ENCODE data around the gene ITPK1.
"Not testable (repeated sequence)": the region's sequence is repeated elsewhere in the genome, so short reads cannot be mapped to it uniquely, and the experiment has no call there.

The ITPK1 gene

DNA sequence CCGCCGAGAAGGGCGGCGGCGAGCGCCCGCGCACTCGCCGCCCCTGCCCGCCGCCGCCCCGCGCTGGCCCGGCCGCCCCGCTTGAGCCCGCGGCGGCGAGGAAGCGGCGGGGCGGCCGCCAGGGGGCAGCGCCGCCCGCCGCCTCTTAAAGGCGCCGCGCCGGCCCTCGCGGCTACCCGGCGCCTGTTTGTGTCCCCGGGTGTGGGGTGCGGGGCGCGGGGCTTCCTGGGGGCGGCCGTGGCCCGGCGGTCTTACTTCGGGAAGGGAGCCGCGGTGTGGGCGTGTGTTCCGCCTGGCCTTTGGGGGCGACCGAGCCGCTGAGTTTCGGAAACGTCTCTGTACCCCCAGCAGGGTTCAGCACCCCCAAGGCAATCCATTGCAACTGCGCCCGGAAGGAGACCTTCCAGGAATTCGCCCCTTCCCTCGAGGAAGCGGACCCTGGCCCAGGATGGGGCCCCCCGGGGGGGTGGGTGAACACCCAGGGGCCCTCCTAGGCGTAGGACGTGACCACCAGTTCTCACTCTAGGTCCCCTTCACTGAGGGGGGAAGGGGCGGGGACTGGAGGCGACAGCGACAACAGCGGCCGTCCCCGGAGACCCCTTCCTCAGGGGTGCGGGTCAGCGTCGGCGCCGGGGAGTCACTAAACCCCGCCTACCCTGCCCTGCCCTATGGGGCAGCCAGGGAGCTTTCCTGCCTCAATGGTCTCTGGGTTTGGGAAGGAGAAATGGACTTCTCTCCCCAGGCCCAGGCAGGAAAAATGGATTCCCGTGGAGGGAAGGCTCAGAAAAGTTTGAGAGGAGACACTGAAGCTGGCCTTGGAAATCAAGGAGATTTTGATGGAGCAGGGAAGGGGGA lies at the start of gene ITPK1:
TSS of gene ITPK1 (minus strand) at position 105 of the 855 bp plus-strand sequence. CDS start 762 bp downstream, outside the sequence.
- DNase-seq, result peak; percentile 68

DNA sequence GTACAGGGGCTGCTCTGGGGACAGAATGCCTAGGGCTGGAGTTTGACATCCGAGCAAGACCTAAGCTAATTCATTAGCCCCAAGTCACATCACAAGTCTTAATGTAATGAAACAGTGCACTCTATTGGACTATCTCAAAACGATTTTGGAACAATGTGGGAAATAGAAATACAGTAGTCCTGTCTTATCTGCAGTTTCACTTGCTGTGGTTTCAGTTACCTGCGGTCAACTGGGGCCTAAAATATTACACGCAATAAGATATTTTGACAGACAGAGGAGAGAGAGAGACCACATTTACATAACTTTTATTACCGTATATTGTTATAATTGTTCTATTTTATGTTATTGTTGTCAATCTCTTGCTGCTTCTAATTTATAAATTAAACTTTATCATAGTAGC lies 47.8 kb upstream of the ITPK1 start:
- no peak for DNase-seq

DNA sequence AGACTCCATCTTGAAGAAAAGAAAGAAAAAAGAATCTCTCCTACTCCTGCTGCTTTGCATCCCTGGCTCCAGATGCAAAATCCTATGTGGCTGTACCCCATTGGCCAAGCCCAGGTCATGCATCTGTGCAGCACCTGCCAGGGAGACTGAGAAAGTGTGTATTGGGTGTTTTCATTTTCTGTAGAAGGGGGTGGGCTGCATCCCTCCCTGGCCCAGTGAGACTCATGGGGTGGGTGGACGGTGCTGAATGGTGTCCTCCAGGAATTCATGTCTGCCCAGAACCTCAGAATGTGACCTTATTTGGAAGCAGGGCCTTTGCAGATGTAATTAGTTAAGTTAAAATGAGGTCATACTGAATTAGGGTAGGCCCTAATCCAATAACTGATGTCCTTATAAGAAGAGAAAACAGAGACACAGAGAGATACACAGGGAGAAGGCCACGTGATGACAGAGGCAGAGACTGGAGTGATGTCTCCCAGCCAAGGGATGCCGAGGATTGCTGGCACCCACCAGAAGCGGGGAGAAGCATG lies 45.8 kb upstream of the ITPK1 start:
- no peak for DNase-seq

DNA sequence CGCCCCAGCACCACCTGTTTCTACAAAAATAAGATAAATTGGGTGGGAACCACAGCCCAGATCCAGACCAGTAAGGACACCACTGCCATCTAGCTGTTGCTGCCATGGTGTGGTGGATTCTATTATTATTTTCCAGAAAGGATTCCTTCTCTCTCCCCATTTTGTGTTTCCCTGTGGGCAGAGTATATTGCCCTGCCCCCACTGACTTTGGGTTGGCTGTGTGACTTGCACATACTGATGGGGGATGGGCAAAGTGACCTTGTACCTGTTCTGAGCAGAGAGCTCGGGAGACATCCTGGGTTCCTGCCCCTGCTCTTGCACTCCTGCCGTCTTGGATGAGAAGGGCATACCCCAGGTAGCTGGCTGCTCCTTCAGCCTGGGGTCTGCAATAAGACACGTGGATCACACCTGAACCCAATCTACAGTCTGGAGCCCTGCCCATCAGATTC lies 44.7 kb upstream of the ITPK1 start:
- no peak for DNase-seq

DNA sequence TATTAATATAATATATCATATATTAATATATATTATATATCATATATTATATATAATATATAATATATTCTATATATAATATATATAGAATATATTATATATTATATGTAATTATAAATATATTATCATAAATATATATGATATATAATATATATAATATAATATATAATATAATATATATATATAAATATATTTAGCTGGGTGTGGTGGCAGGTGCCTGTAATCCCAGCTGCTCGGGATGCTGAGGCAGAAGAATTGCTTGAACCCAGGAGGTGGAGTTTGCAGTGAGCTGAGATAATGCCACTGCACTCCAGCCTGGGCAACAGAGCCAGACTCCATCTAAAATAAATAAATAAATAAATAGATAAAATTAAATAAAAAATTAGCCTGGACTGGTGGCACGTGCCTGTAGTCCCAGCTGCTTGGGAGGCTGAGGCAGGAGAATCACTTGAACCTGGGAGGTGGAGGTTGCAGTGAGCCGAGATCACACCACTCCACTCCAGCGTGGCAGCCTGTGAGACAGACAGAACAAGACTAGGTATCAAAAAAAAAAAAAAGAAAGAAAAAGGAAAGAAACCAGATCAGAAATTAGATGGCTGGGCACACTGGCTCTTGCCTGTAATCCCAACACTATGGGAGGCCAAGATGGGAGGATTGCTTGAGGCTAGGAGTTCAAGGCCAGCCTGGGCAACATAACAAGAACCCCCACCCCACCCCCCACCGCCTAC lies 44.1 kb upstream of the ITPK1 start:
- DNase-seq, result not testable (repeated sequence)

DNA sequence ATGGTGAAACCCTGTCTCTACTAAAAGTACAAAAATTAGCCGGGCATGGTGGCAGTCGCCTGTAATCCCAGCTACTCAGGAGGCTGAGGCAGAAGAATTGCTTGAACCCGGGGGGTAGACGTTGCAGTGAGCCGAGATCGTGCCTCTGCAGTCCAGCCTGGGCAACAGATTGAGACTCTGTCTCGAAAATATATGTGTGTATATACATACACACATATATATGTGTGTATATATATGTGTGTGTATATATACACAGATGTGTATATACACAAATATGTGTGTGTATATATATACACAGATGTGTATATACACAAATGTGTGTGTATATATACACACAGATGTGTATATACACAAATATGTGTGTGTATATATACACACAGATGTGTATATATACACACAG lies 42.6 kb upstream of the ITPK1 start:
- not testable (repeated sequence) for DNase-seq

DNA sequence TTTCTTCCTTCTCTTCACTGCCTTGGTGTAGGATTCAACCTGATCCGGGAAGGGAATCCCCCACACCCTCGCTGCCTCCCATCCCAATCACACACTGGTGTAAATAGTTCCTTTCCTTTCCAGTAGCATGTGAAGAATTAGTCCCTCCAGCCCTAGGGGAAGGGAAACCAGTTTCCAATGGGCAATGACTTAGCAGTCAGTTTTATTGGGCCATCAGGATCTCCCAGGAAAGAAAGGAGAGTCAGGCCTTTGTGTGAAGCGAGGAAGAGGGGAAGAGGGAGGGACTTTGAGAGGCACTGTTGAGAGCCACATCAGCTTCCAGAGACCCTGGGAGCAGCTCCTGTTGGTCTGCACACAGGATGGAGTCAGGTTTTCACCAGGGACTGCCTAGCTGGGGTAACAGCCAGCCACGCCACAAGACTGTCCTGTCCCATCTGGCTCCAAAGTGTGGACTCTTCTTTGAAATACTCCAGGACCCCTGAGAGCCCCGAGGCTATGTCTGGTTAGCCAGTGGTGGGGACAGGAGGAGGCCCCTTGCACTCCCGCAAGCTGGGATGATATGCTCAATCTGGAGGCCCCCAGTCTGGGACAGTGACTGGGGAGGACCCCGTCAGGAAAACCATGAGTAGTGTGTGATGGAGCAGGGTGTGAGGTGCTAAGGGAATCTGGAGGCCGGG lies 41.1 kb upstream of the ITPK1 start:
- DNase-seq, result no peak

DNA sequence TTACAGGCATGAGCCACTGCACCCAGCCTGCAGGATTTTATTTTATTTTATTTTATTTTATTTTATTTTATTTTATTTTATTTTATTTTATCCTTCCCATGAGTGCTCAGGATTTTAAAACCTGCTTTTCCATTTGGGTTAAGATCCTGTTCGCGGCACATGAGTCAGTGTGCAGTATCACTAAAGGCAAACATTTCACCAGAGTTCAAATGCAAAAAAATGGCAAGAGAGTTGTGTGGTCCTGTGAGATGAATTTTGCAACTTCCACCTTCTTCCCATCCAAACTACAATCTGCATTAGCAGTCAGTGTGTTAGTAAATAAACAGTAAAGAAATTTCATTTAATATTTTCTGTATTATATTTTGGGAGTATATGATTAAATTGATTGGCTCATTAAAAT lies 39.9 kb upstream of the ITPK1 start:
- DNase-seq, result no peak

DNA sequence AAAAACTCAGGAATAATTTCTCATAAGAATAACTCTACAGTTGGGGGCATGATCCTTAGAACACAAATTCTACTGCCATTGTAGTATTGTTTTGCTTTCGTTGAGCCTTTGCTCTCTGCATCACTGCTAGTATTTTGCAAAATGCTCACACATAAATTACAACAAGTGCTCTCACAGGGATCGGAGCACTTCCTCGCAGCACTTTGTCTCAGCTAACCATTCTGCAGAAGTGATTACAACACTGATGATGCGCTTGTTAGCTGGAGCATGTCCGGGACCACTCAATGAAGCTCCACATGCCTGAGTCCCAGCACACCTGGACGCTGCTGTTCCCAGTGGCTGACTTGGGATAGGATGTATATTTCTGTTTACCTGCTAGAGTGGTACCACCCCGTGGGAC lies 37.4 kb upstream of the ITPK1 start:
- DNase-seq, result no peak

DNA sequence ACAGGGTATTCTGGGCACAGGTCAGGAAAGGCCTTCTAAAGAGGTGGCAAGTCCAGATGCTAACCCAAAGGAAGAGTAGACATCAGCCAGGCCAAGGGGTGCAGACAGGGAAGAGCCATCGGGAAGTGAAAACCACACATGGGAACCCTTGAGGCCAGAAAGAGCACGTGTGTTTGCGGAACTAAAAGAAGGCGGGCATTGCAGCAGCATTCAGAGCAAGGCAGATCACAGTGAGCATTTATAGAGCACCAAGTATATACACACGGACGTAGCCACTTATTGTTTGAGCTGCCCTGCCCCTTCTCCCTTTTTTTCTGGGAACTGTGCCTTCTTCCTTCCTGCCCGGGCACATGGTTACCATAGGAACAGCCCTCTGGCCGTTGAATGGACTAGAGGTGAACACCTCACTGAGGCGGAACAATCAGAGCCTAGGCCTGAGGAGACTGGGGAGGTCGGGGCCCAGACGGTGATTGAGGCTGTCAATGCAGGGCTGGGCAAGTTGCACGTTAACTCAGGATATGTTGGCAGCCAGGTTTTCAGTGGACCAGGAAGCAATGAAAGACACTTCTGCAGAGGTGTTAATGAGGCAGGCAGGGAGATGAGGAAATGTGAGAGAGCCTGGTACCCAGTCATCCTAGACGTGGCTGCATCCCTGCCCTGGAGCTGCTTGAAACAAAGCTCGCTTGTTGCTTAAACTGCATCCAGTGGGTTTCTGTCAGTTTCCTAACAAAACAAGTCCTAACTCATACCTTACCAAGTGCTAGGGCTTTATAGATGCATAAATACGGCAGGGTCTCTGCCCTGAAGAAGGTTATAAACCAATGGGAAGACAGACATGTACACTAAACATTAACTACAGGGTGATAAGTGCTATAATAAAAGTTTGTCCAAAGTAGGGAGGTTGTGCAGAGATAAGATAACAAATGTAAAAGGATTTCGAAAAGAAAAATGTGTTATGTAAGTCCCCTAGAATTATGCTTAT lies 34.8 kb upstream of the ITPK1 start:
- no peak for DNase-seq

DNA sequence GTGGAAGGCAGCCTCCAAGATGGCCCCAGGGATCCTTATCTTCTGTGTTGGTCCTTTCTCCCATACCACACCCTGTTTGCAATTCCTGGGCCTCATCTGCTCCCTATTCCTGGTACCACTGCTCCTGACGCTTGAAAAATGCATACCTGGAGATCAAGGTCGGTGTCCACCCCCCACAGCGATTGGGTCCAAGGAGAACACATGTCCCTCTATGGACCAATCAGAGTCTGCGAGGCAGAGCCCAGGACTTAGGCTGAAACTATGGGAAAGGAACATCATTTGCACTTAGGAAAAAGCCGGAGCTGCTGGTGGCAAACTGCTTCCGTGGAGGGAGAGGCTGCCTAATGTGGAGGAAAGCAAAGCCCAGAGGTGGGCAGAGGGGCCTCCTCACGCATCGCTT lies 33.3 kb upstream of the ITPK1 start:
- no peak for DNase-seq

DNA sequence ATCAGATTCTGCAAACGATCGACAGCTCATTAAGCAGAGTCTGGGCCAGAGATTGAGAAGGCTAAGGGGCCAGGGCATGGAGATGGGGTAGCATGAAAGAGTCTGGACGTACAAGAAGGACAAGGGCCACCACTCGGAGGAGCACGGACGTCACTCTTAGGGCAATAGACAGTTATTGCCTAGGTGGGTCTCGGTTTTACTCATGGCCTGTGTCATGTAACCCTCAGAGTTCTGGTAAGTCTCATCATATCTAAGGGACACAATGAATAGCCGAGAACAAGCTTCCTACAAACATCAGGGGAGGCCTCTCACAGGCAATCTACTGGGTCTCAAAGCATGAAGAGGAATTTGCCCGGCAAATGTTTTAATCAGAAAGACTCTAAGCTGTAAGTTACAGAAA lies 30.4 kb upstream of the ITPK1 start:
- no peak for DNase-seq

DNA sequence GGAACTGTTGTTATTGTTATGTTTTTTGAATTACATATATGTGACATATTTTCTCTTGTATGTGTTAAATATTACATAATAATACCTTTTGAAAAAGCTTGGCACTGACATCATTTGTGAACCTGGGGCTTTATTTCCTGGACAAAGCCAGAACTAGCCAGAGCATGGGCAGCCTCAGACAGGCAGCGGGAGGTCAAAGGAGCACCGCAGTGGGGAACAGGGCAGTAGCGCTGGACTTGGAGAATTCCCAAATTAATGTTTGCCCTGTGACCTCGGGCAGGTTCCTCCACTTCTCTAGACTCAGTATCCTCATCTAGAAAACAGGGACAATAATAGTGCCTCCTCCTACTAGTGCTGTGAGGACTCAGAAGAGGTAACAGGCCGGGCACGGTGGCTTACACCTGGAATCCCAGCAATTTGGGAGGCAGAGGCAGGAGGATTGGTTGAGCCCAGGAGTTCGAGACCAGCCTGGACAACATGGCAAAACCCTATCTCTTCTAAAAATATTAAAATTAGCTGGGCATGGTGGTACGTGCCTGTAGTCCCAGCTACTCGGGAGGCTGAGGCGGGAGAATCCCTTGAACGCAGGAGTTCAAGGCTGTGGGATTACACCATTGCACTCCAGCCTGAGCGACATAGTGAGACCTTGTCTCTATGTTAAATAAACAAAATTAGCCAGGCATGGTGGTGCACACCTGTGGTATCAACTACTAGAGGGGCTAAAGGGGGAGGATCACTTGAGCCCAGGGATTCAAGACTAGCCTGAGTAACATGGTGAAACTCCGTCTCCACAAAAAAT lies 27.3 kb upstream of the ITPK1 start:
- DNase-seq, result no peak

DNA sequence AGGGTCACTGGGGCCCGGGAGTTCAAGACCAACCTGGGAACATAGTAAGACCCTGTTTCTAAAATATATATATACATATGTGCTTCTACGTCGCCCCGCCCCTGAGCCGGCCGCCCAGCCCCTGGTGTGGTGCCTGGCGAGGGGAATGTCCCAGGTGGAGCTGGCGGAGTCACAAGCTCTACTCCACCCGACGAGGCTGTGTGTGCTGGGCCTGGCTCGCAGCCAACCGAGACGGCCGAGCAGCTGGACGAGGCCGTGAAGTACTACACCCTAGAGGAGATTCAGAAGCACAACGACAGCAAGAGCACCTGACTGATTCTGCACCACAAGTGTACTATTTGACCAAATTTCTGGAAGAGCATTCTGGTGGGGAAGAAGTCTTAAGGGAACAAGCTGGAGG lies 22.1 kb upstream of the ITPK1 start:
- DNase-seq, result no peak

DNA sequence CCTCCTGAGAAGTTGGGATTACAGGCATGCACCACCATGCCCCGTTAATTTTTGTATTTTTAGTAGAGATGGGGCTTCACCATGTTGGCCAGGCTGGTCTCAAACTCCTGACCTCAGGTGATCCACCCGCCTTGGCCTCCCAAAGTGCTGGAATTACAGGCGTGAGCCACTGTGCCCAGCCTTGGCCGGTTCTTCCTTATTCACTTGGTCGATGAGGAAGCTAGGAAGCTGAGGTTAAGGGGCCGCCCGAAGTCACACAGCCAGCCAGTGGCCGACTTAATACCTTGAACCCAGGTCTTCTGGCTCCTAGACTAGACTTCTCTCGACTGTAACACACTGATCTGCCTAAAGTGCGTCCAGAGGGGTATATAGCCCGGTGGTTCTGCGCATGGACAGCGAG lies 20.8 kb upstream of the ITPK1 start:
- not testable (repeated sequence) for DNase-seq

DNA sequence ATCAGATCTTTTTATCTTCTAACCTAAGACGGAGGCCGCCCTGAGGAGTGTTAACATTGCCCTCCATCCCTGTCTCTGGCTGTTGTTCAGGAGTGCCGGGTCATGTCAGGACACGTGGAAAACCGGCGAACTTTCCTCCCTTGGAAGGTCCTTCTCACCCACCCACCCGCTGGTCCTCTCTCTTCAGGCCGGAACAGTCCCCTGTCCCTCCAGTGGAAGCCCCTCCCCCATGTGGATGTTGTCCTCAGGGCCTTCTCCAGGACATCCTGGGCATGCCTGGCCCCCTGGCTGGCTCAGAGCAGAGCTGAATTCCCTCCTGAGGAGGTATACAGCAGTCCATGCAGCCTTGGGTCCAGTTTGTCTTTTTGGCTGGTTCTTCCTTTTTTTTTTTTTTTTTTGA lies 20.3 kb upstream of the ITPK1 start:
- DNase-seq, result no peak

DNA sequence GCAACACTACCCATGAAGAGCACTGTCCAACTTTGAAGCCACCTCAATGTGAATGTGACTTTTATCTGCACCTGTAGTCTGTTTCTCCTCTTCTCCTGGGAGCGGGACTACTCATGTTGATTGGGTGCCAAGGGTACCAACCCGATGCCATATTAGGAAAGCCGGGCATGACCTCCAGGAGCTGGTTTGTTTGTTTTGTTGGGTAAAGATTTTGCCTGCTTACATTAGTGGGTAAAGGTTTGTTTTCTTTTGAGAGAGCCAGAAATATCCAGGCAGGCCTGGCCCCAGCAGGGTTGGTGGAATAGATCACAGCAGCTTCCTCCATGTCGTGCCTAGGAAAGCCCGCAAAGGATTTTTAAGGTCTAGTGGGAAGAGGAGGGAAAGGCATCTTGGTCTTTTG lies 19.7 kb upstream of the ITPK1 start:
- DNase-seq, result no peak

DNA sequence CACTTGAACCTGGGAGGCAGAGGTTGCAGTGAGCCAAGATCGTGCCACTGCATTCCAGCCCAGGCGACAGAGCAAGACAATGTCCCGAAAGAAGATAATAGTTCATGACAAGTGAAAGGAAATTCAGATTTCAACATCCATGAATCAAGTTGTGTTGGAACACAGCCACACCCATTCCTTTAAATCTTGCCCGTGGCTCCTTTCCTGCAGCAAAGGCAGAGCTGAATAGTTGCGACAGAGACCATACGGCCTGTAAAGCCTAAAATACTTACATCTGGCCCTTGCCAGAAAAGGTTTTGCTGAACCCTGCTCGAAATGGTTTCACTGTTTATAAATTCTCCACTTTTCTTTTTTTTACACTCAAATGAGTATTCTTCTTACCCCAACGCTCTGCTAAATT lies 17.7 kb upstream of the ITPK1 start:
- DNase-seq, result no peak

DNA sequence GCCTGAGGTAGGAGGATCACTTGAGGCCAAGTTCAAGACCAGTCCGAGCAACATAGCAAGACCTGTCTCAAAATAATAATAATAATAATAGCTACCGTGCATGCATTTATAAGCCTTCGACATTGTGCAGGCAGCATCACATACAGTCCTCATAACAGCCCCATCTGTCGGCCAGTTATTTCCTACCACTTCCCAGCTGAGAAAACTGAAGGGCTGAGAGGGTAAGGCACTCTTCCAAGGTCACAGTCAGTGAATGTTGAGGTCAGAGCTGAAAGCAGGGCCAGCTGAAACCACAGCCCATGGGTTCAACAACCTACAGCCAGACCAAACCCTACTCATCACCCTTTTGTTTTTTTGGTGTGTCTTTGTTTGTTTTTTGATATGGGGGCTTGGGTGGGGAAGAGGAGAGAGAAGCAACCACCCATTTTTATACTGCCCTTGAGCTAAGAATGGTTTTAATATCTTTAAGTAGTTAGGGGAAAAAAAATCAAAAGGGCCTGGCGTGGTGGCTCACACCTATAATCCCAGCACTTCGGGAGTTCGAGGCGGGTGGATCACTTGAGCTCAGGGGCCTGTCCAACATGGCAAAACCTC lies 16.8 kb upstream of the ITPK1 start:
- peak; percentile 17 for DNase-seq

DNA sequence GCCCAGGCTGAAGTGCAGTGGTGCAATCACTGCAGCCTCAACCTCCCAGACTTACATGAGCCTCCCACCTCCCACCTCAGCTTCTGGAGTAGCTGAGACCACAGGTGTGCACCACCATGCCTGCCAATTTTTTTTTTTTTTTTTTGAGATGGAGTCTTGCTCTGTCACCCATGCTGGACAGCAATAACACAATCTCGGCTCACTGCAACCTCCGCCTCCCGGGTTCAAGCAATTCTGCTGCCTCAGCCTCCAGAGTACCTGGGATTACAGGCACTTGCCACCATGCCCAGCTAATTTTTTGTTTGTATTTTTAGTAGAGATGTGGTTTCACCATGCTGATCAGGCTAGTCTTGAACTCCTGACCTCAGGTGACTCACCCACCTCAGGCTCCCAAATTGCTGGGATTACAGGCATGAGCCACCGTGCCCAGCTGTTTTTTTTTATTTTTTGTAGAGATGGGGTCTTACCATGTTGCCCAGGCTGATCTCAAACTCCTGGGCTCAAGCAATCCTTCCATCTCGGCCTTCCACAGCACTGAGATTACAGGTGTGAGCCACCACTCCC lies 15.6 kb upstream of the ITPK1 start:
- DNase-seq, result not testable (repeated sequence)
